Left renal cortex interstitium (tissue), 4 donors: Measurements from ENCODE around the gene TAS2R14. TPM values are rescaled to one million over a fixed set of nuclear protein-coding genes. Genes with fewer than 3 reads are reported as not detected.

Experiments used
- DNase-seq, 4 donors: peaks; one replicate each; pipeline ENCODE4 v3.0.0-alpha.2; 2013; ENCODE audit warnings: low read depth in 4 of 4, low spot score in 2 of 4, missing footprints in 1 of 4
- polyA plus RNA-seq, 4 donors: library from polyadenylated mRNA; unstranded; fragments of 120-200 nt; gene quantifications; one replicate each; pipeline ENCODE4 v1.2.1, GENCODE V29; 2013; ENCODE audit not compliant: insufficient read length in 4 of 4

The TAS2R14 gene
- polyA plus RNA-seq: 1 to 10 TPM; 2.1 to 5.8 (median 3.4) TPM

- DNase-seq: no peak
These were observed at the start of gene TAS2R14 for GRCh38 chr12:10939163-10939562. TSS of gene TAS2R14 (minus strand) at chr12:10939263. CDS start at chr12:10939207, 56 bp downstream.

- no peak for DNase-seq
These were observed 47.7 kb upstream of the TAS2R14 start, which contains the start of gene TAS2R50 for GRCh38 chr12:10986812-10987211. TSS of gene TAS2R50 (minus strand) at chr12:10986912. CDS start at chr12:10986860, 52 bp downstream.

- DNase-seq: no peak
These were observed 43.2 kb upstream of the TAS2R14 start for GRCh38 chr12:10982244-10982643.

DNA sequence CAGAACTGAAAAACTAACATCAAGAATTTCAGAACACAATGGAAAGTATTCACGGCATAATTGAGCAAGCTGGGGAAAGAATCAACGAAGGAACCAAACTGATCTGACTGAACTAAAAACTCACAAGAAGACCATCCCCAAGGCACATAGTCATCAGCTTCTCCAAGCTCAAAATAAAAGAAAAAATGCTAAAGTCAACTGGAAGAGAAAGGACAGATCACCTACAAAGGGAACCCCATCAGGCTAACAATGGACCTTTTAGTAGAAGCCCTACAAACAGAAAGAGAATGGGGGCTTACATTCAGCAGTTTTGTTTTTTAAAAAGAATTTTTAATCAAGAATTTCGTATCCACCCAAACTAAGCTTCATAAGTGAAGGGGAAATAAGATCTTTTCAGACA lies 35.9 kb upstream of the TAS2R14 start:
- DNase-seq: no peak

DNA sequence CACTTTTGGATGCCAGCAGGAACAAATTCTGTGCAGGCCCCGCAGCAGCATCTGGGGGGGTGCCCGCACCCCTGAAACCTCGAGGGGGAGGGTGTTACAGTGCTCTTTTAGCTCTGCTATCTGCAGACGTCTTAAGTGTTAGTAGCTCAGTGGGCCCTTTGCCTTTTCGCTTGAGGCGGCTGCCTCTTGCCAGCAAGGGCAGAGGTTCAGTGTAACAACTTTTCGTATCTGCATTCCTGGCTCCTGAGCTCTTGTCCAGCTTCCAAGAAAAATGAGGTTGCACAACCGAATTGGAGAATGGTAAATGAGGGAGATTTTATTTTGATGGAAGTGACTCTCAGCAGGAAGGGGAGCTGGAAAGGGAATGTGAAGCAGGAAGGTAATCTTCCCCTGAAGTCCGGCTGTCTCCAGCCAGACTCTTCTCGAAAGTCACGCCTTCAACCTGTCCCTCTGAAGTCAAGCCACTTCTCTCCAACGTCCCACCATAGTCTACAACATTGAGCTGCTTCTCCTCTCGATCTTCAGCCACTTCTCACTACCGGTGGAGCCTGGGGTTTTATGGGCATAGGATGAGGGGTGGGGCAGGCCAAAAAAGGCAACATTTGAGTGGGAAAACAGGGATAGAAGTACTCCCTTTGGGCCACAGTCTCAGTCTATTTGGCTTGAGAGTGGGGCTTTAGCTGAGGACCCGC lies 29.8 kb upstream of the TAS2R14 start:
- no peak for DNase-seq

DNA sequence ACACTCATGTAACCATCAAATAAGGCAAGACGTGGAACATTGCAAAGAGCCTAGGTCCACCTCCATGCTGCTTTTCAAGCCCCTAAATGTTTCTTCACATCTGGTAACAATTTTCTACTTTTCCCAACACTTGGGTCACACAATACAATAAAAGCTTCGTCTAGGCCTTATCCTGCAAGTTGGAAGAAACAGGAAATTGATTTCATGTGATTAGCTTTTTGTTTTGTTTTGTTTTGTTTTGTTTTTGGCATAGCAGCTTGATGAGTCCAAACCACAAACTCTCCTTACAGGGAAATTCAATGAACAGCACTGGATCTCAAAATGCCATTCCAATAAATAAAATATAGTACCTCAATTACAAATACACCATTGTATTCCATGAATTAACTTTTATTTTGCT lies 28.3 kb upstream of the TAS2R14 start:
- DNase-seq: no peak

DNA sequence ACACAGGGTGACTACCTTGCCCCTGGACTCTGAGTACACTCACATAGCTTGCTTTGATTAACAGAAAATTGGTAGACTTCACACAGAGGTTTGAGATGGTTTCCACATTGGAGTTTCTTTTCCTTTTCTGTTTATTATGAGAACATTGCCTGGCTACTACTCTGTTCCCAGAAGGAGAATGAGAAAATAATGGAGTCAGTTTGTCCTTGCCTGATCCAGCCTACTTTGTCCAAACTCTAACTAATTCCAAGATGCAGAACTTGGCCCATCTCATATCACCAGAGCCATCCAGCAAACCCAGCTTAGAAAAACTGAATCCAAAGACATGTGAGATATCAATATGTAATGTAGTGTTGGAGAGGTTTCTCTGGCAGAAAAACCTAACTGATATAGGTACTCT lies 27.3 kb upstream of the TAS2R14 start:
- DNase-seq: no peak

GRCh38 chr12:10965476-10965875 lies 26.4 kb upstream of the TAS2R14 start:
- DNase-seq: no peak

DNA sequence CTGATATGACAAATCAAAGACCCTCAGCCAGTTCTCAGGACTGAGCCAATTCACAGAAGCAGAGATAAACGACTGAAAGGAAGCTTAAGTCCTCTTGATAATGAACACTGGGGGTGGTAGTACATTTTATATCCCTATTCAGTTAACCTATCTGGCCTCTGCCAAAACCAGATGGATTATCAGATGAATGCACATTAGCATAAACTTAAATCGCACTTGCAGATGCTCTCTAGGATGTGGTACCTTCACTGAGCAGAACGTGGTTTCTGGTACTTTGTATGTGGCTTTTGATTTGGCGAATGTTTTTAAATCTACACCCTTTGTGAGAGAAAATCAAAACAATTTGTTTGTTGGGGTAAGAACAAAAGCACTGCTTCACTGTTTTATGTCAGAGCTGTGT lies 21.1 kb upstream of the TAS2R14 start:
- DNase-seq: no peak

GRCh38 chr12:10959804-10960203 lies 20.7 kb upstream of the TAS2R14 start:
- DNase-seq: no peak

GRCh38 chr12:10957741-10958140 lies 18.7 kb upstream of the TAS2R14 start:
- no peak for DNase-seq

DNA sequence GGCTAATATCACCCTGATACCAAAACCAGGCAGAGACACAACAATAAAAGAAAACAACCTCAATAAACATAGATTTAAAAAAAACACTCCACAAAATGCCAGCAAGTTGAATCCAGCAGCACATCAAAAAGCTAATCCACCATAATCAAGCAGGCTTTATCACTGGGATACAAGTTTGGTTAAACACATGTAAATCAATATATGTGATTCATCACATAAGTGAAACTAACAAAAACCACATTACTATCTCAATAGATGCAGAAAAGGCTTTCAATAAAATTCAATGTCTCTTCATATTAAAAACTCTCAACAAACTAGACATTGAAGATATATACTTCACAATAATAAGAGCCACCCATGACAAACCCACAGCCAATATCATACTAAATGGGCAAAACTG lies 17.0 kb upstream of the TAS2R14 start:
- no peak for DNase-seq

DNA sequence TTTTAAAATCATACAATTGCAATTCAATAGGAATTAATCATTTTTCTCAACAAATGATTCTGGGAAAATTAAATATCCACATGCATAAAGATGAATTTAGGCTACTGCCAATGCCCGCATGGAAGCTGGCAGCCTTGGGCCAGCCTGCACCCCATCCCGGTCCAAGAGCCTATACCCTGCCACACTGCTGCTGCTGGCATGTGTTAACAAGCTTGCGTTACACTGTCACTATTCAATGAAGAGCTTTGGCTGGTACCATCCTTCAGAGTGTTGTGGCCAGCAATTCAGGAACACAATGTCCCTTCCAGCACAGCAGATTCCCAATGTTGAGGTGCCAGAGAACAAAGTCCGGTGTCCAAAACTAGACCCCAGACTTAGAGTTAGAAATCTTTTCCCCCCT lies 13.6 kb upstream of the TAS2R14 start:
- no peak for DNase-seq

- no peak for DNase-seq
These were observed 4.1 kb upstream of the TAS2R14 start for GRCh38 chr12:10943167-10943566.

DNA sequence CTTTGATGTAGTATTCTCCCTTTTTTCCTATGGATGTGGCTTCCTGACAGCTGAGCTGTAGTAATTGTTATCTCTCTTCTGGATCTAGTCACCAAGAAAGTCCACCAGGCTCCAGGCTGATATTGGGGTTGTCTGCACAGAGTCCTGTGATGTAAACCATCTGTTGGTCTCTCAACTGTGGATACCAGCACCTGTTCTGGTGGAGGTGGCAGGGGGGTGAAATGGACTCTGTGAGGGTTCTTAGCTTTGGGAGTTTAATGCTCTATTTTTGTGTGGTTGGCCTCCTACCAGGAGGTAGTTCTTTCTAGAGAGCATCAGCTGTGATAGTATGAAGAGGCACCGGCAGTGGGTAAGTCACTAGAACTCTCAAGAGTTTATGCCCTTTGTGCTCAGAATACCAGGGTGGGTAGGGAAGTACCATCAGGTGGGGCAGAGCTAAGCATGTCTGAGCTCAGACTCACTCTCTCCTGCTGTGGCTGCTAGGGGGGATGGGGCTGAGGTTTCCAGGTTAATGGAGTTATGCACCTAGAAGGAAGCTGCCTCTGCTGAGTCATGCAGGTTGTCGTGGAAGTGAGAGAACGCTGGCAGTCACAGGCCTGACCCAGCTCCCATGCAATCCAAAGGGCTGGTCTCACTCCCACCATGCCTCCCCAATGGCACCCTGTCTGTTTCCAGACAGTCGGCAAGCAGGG lies 3.0 kb upstream of the TAS2R14 start:
- DNase-seq: no peak

GRCh38 chr12:10941369-10941768 lies 2.3 kb upstream of the TAS2R14 start:
- no peak for DNase-seq

DNA sequence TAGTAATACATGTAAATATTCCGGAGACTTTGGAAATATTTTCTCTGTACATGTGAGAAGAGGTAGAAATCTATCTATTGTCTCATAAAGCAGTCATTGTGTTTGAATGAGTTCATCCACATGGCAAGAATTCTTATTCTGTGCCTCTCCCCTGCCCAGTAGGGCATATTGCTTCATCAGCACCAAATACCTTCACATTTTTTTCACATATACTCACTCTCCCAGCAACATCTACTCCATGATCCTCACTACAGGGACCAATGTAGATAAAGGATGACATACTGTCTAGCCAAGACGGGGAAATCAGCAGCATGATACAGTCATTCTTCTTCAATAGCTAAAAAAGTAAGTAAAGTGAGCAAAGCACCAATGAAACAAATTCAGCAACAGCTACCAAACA lies 1.3 kb upstream of the TAS2R14 start:
- DNase-seq: no peak

DNA sequence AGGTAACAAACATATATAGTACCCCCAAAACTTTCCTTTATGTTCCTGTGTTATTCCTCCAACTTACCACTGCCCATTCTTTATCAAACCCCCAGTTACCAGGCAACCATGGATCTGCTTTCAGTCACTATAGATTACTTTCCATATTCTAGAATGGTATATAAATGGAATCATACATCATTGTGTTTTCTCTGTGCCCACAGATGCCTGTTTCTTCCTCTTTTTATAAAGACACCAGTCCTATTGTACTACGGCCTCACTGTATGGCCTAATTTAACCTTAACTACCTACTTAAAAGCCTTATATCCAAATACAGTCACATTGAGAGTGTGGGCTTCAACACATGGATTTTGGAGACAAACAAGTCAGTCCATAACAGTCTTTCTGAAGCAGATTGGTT lies 2.6 kb downstream of the TAS2R14 start:
- no peak for DNase-seq

DNA sequence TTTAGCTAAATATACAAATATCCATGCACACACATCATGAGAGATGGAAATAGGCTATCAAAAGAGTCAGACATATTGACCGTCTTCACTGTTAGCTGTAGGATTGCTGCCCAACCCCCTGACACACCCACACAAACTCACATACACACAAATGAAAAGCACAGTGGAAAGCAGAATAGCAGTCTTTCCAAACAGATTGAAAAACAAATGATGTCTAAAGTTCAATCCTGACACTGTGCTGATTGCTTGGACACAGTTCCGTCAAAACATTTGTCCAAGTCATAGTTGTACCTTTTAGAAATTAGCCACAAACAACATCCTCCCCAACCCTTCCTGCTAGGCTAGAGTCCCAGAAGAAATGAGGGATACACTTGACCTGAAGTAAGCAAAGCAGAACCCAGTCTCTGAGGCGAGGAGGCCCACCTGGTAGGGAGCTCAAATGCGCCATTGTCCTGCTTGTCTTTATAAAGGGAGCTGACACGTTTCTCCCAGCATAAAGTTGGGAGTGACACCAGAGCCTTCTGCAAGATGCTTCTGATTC lies 10.2 kb downstream of the TAS2R14 start, which contains the start of gene PRH2:
Gene PRH2, plus strand, starts transcription at position 491 of the 541 bp plus-strand sequence. Its CDS starts 38 bp downstream, at position 529.
- DNase-seq: no peak

DNA sequence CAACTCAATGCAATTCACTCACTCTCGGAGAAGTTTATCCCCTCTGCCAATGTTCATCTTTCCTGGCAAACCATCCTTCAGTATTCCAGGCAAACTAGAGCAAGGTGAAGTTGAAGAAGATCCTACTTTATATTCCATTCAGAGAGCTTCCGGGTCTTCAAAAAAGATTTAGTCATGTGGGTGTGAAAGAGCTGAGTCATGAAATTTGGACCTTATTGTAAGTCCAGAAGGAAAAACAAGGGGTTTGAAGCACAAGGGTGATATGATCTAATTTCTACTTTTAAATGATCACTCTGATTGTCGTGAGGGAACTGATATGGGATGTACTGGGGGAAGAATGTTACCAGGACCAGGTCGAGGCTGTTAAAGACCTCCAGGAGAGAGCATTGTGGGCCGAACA lies 12.8 kb downstream of the TAS2R14 start:
- DNase-seq: no peak

- DNase-seq: no peak
These were observed 19.3 kb downstream of the TAS2R14 start for GRCh38 chr12:10919809-10920208.

DNA sequence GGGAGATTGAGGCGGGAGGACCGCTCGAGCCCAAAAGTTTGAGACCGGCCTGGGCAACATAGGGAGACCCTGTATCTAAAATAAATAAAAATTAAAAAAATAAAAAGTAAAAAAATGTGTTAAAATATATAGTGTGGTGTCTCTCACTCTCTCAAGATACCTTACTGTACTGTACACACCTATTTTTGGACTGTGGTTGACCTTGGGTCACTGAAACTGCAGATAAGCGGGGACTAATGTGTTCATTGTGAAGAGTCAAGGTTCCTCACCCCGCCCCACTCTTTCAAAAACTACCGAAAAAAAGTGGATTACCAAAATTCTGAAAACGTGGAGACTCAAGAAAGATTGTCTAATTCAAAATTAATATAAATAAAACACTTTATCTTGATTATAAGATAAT lies 28.7 kb downstream of the TAS2R14 start:
- no peak for DNase-seq
